ENCODE measurements around the gene LYRM7.

LYRM7 gene

GRCh38 chr5:131148835-131149234, 21.9 kb upstream of the LYRM7 start:
- DNase-seq (ENCODE audit: low read depth, low spot score), result no peak
- in situ Hi-C loops (cut with HindIII; ENCODE audit: low sequenced_read_pairs), result no loop called here
- no peak for TF ChIP-seq CTCF (IDR thresholded peaks at IDR 0.05; ENCODE audit: low read depth, low read length)
- H3K4me3 ChIP-seq (ENCODE audit: low read depth, low read length), result no peak overlapping the region

GRCh38 chr5:131150408-131150807, 20.3 kb upstream of the LYRM7 start:
- H3K4me3 ChIP-seq (ENCODE audit: low read depth, low read length), result no peak overlapping the region
- in situ Hi-C loops (cut with HindIII; ENCODE audit: low sequenced_read_pairs), result no loop called here
- DNase-seq (ENCODE audit: low read depth, low spot score), result no peak
- no peak for TF ChIP-seq CTCF (IDR thresholded peaks at IDR 0.05; ENCODE audit: low read depth, low read length)

GRCh38 chr5:131151216-131151615, 19.5 kb upstream of the LYRM7 start:
- TF ChIP-seq CTCF (IDR thresholded peaks at IDR 0.05; ENCODE audit: low read depth, low read length), result no peak
- DNase-seq (ENCODE audit: low read depth, low spot score), result no peak
- in situ Hi-C loops (cut with HindIII; ENCODE audit: low sequenced_read_pairs), result no loop called here
- H3K4me3 ChIP-seq (ENCODE audit: low read depth, low read length), result no peak overlapping the region

GRCh38 chr5:131156385-131156784, 14.4 kb upstream of the LYRM7 start:
- in situ Hi-C loops (cut with HindIII; ENCODE audit: low sequenced_read_pairs), result no loop called here
- no peak for DNase-seq (ENCODE audit: low read depth, low spot score)
- H3K4me3 ChIP-seq (ENCODE audit: low read depth, low read length), result no peak overlapping the region
- TF ChIP-seq CTCF (IDR thresholded peaks at IDR 0.05; ENCODE audit: low read depth, low read length), result no peak

- no peak overlapping the region for H3K4me3 ChIP-seq (ENCODE audit: low read depth, low read length)
- no peak for DNase-seq (ENCODE audit: low read depth, low spot score)
- no peak for TF ChIP-seq CTCF (IDR thresholded peaks at IDR 0.05; ENCODE audit: low read depth, low read length)
- in situ Hi-C loops (cut with HindIII; ENCODE audit: low sequenced_read_pairs), result no loop called here
Measured at GRCh38 chr5:131156957-131157356, 13.8 kb upstream of the LYRM7 start.

GRCh38 chr5:131160134-131160533, 10.6 kb upstream of the LYRM7 start:
- H3K4me3 ChIP-seq (ENCODE audit: low read depth, low read length), result no peak overlapping the region
- DNase-seq (ENCODE audit: low read depth, low spot score), result no peak
- no peak for TF ChIP-seq CTCF (IDR thresholded peaks at IDR 0.05; ENCODE audit: low read depth, low read length)
- in situ Hi-C loops (cut with HindIII; ENCODE audit: low sequenced_read_pairs), result no loop called here
